ENCODE data around the gene ZFYVE21. TPM values are rescaled to one million over a fixed set of nuclear protein-coding genes. Genes with fewer than 3 reads are reported as not detected.

The ZFYVE21 gene
- polyA plus RNA-seq, 3 donors from 2014 or later, result 11.4 to 29.0 (median 13.6) TPM

DNA sequence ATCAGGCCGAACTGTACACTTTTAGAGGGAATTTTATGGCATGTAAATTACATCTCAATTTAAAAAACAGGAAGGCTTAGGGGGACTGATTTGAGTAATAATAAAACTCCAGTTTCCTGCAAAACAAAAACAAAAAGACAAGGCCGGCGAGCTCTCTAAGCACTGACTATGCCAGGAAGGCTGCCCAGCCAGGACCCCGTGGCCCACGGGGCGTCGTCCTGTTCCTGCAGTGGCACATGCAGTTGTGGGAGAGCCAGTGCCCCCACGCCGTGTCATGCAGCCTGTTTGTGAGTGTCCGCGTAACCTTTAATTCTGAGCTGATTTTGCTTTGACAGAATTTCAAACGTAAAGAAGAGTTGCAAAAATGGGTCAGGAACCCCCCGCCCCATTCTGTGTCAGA lies 10.9 kb upstream of the ZFYVE21 start:
- H3K27ac Mint-ChIP-seq, result no peak overlapping the region
- H3K27me3 Mint-ChIP-seq (ENCODE audit: low read depth in 3 of 3), result peaks cover 3 to 11% (median 5%) of the 10 kb centered on the region in 3 donors
- no peak for DNase-seq
- peaks cover 0 to 1% of the 10 kb centered on the region in 2 donors for H3K4me1 Mint-ChIP-seq
- H3K9me3 Mint-ChIP-seq, result no peaks in the 10 kb centered on the region
- peaks cover 0 to 5% (median 0%) of the 10 kb centered on the region in 3 donors for H3K36me3 Mint-ChIP-seq
- no peak overlapping the region for H3K4me3 Mint-ChIP-seq

DNA sequence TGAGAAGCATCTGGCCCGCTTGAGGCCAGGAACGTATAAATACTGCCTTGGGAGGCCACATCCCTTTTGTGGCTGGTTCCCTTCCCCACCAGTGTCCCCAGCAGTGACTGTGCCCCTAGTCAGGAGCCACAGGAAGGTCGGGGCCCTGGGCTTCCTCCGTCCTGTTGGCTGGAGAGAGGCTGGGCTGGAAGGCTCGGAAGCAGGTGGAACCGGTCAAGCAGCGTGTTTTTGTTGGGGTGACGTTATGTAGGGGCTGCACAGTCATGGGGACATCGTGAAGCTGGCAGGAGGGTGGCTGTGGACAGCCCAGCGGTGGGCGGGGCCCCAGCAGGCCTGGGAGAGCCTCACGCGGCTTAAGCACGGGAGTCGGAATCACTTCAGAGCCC lies 10.5 kb upstream of the ZFYVE21 start:
- Mint-ChIP-seq H3K9me3 (no peaks in the 10 kb centered on the region), H3K4me3 (no peak overlapping the region), H3K27ac (no peak overlapping the region), H3K27me3 (ENCODE audit: low read depth in 3 of 3) (peaks cover 3 to 13% (median 5%) of the 10 kb centered on the region in 3 donors), H3K4me1 (peaks cover 0 to 1% of the 10 kb centered on the region in 2 donors), H3K36me3 (peaks cover 0 to 5% (median 0%) of the 10 kb centered on the region in 3 donors)
- no peak for DNase-seq

DNA sequence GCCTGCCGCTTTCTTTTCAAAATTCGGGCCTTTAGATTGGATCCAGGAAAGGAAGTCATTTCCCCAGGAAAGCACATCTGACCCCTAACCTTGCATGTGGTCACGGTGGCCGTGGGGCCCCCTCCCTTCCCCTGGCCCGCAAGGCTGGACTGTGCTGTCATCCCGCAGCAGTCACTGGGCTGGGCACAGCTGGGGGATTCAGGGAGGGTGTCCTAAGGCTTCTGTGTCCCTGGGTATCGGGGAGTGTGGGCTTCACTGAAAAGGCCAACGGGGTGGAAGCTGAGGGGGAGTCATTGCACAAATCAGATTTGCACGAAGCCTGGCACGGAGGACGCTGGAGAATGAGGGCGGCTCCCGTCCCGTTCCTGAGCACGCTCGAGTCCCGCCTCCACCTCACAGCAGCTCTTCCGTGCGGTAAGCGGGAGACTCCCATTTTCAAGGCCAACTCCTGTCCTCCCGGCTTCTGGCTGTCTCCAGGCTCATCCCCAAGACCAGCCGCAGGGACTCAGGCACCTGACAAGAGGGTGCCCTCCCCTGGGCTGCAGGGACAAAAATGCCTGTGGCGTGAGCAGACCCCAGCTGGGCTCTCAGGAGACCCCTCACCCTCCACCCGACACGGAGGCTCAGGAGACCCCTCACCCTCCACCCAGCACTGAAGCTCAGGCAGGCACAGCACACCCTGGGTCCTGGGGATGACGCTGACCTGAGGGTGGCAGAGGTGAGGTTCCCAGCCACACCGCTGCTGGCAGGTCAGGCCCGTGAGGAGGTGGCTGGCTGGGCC lies 9.9 kb upstream of the ZFYVE21 start:
- DNase-seq, result no peak
- Mint-ChIP-seq H3K4me1 (peaks cover 0 to 1% of the 10 kb centered on the region in 2 donors), H3K27me3 (ENCODE audit: low read depth in 3 of 3) (peaks cover 3 to 16% (median 5%) of the 10 kb centered on the region in 3 donors), H3K4me3 (no peak overlapping the region), H3K27ac (no peak overlapping the region), H3K9me3 (no peaks in the 10 kb centered on the region), H3K36me3 (peaks cover 0 to 5% (median 0%) of the 10 kb centered on the region in 3 donors)

DNA sequence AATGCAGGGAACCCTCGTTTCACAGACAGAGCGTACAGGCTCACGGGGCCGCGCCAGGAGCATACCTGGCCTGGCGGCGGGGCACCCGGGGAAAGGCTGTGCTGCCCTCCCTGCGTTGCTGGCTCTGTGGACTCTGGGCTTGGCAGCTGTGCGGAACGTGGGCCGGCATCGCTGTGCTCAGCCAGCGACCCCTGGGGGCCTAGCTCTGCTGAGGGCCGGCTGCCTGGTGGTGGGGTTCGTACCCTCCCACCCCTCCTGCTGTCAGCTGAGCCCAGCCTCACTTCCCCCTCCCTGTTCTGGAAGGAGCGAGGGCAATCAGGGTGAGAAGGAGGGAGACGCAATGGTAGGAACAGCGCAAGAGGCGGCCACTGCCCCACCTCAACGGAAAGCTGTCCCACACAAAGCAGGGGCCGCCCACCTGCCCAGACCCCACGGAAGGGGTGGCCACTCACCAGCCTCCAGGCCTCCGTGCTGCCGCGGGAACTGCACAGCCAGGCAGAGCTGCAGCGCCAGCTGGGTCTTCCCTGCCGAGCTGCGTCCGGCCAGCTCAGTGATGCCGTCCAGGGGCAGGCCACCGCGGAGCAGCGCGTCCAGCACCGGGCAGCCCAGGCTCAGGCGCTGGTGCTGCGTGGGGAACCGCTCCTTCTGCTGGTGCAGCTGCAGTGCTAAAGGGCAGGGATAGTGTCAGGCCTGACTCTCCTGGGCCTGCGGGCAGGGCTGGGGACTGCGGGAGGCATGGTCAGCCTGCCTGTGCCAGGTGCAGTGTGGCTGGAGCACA lies 8.9 kb upstream of the ZFYVE21 start:
- peaks cover 0 to 5% (median 0%) of the 10 kb centered on the region in 3 donors for H3K36me3 Mint-ChIP-seq
- H3K9me3 Mint-ChIP-seq, result no peaks in the 10 kb centered on the region
- no peak overlapping the region for H3K27ac Mint-ChIP-seq
- DNase-seq, result no peak
- H3K4me3 Mint-ChIP-seq, result no peak overlapping the region
- peaks cover 0 to 1% of the 10 kb centered on the region in 2 donors for H3K4me1 Mint-ChIP-seq
- H3K27me3 Mint-ChIP-seq (ENCODE audit: low read depth in 3 of 3), result peaks cover 1 to 16% (median 5%) of the 10 kb centered on the region in 3 donors

DNA sequence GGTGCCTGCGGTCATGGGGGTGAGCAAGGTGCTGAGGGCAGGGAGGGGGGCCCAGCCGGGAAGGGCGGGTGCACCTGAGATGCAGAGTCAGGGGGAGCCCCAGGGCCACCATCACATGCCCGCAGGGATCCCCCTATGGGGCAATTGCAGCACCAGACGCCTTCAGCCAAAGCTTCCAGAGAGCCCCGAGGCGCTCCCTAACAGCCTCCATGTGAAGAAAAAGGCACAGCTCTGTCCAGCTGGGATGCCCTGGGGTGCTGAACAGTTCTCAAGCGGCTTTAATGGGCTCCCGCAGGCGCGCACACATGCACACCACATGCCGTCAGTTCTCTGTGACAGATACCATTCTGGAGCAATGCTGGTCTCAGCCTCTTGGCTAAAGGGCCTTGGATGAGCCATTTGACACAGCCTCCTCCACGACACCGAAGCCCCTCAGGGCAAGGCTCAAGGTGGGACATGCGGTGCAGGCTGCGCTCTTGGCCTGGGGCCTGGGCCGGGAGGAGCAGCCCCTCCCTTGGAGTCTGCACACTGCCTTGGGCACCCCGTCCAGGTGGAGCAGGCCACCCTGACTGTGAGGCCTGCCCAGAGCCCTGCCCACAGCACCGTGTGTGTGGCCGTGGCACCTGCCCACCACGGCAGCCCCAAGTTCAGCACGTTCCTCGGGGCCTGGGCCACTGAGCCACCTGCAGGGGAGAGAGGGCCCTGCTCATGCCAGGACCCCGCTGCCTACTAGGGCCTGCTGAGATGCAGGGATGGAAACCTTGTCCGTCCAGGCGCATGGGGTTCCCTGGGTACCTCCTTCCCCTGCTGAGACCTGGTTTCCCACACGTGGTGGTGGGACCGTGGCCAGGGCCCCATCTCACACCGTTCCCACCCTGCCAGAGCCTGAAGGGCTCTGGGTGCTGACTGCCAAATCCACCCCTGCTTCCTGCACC lies 8.0 kb upstream of the ZFYVE21 start:
- Mint-ChIP-seq H3K4me3 (no peak overlapping the region), H3K4me1 (peaks cover 0 to 1% of the 10 kb centered on the region in 2 donors), H3K9me3 (no peaks in the 10 kb centered on the region), H3K27me3 (ENCODE audit: low read depth in 3 of 3) (peaks cover 3 to 16% (median 5%) of the 10 kb centered on the region in 3 donors), H3K36me3 (peaks cover 0 to 5% (median 0%) of the 10 kb centered on the region in 3 donors), H3K27ac (no peak overlapping the region)
- no peak for DNase-seq

DNA sequence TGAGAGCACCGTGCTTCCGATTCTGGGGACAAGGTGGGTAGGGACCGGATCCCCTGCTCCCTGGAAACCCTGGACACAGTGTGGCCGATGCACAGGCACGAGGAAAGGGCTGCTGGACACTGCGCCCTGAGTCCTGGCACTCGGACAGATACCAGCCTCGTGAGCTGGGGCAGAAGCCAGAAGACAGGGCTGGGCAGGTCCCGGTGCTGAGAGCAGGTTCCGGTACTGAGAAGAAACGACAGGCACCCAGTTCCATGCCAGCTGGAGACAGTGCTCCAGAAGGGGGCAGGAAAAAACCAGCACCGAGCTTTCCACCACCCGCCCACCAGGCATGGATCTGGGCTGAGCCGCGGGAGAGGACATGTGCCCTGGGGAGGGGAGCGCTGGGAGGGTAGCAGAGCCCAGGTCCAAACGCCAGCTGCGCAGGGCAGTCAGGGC lies 6.8 kb upstream of the ZFYVE21 start:
- Mint-ChIP-seq H3K9me3 (no peaks in the 10 kb centered on the region), H3K27me3 (ENCODE audit: low read depth in 3 of 3) (peaks cover 3 to 13% (median 3%) of the 10 kb centered on the region in 3 donors), H3K27ac (no peak overlapping the region), H3K4me1 (peaks cover under 1 to 6% of the 10 kb centered on the region in 2 donors), H3K4me3 (no peak overlapping the region), H3K36me3 (peaks cover 0 to 2% (median 0%) of the 10 kb centered on the region in 3 donors)
- DNase-seq, result no peak

DNA sequence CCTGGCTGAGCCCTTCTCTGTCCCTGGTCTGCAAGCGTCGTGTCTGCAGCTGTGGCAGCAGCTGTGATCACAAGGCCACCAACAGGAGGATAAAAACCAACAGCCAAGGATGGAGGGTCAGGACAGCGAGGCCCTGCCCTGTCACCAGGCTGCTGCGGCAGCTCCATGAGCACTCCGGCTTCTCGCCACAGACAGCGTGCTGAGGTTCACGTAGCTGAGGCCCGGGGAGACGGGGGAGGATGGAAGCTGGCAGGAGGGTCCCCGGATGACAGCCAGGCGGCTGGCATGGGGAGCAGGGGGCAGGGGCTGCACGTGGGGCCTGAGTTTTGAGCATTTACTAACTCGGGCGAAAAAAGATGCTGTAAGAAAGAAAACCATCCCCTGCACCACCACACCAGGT lies 5.8 kb upstream of the ZFYVE21 start:
- DNase-seq, result no peak
- Mint-ChIP-seq H3K36me3 (no peaks in the 10 kb centered on the region), H3K27ac (no peak overlapping the region), H3K4me1 (peaks cover 7 to 10% of the 10 kb centered on the region in 2 donors), H3K4me3 (no peak overlapping the region), H3K9me3 (no peaks in the 10 kb centered on the region), H3K27me3 (ENCODE audit: low read depth in 3 of 3) (peaks cover 3 to 13% (median 3%) of the 10 kb centered on the region in 3 donors)

DNA sequence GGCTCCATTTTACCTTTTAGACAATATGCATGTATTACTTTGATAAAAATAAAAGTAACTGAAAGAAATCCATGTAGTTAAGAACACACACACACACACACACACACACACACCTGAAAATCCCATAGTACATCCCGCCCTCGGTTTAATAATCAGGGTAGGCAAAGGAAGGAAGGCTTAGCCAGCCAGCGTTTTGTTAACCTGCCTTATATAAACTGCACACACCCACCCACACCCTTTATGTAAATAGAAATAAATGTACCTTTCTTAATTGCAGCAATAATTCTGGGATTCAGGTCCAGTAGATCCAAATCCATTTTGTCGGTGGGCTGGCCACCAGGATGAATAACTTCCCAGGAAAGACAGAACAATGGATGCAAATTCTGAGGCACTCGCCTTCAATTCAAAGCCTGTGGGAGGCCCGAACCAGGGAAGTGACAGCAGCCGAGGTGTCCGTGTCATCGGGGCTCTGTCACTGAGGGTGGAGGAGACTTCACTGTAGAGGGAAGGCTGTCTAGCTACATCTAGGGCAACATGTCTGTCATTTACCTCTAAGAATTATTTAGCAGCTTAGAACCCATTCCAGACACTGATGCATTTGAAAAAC lies 4.7 kb upstream of the ZFYVE21 start:
- peaks cover 4 to 16% (median 6%) of the 10 kb centered on the region in 3 donors for H3K27me3 Mint-ChIP-seq (ENCODE audit: low read depth in 3 of 3)

DNA sequence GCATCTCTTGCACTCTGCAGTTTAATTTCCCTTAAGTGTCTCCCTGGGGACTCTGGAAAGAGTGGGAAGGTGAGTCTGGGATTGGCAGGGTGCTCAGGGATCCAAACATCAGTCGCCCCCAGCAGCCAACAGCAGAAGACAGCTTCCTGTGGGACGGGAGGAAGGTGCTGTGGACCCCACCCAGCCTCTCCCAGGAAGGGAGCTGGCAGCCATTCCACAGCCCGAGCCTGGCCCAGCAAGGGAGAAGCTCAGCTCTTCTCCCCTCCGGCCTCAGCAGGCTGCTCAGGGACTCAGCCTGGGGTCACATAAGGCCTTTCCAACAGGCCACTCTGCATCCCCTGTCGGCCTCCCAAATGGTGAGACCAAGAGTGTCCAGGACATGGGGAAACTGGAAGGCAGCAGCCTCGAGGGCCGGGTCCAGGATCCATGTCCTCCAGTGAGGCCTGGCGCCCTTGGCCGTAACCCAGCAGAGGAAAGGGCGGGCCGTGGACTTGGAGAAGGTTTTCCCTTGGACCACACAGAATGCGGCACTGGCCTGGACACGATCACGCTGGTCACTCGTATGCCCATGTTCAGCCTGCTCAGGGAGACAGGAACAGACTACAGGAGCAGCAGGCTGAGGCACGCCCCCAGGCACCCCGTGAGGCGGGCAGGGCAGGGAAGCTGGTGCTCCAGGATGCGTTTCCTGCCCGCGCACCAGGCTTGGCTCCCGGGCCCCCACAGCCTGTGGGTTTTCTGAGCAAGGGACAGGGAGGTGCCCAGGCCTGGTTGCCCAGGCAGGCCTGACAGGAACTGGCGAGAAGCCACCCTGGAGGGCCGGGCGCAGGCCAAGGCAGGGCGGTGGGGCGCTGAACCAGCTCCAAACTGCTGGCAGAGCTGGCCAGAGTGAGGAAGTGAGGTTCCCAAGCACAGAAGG lies 3.8 kb upstream of the ZFYVE21 start:
- H3K4me1 Mint-ChIP-seq, result peaks cover 13 to 14% of the 10 kb centered on the region in 2 donors
- no peaks in the 10 kb centered on the region for H3K9me3 Mint-ChIP-seq
- no peaks in the 10 kb centered on the region for H3K36me3 Mint-ChIP-seq
- no peak for DNase-seq
- peaks cover 4 to 16% (median 6%) of the 10 kb centered on the region in 3 donors for H3K27me3 Mint-ChIP-seq (ENCODE audit: low read depth in 3 of 3)
- H3K27ac Mint-ChIP-seq, result no peak overlapping the region
- H3K4me3 Mint-ChIP-seq, result no peak overlapping the region

More for the DNA sequence above, 4.7 kb upstream of the ZFYVE21 start:
- H3K4me3 Mint-ChIP-seq, result no peak overlapping the region
- DNase-seq, result no peak
- no peaks in the 10 kb centered on the region for H3K9me3 Mint-ChIP-seq
- no peaks in the 10 kb centered on the region for H3K36me3 Mint-ChIP-seq
- peaks cover 13 to 14% of the 10 kb centered on the region in 2 donors for H3K4me1 Mint-ChIP-seq
- peak overlapping the region in 1 of 6 donors; percentile 28 for H3K27ac Mint-ChIP-seq

DNA sequence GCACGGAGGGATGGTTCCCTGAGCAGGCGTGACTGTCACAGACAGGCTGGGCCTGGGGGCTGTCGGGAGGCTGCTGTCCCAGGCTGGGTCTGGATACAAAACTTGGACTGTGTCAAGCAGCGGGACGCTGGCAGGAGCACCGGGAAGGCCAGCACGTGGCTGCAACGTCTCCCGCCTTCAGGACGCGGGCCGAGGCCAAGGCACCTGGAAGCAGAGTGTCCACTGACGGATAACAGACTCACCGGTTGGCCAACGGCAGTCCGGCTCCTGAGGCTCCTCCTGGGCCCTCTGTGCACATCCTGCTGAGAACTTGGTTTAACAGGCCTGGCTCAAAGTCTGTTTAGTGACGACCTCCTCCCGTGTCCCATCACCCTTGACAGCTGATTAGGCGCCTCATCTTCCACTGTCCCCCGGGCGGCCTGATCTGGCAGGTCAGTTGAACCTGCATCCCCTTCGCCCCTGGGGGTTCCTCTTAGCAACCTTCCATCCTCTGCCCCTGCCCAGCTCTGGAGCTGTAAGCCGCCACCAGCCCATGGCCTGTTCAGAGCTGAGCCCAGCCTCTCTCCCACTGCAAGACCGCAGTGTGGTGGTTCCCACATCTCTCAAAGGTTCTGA lies 2.9 kb upstream of the ZFYVE21 start:
- Mint-ChIP-seq H3K36me3 (no peaks in the 10 kb centered on the region), H3K27ac (peak overlapping the region in 1 of 6 donors; percentile 65), H3K4me3 (peak overlapping the region in 1 of 5 donors; percentile 27), H3K27me3 (ENCODE audit: low read depth in 3 of 3) (peaks cover 4 to 16% (median 9%) of the 10 kb centered on the region in 3 donors), H3K4me1 (peaks cover 22% of the 10 kb centered on the region in 2 donors), H3K9me3 (no peaks in the 10 kb centered on the region)
- no peak for DNase-seq

DNA sequence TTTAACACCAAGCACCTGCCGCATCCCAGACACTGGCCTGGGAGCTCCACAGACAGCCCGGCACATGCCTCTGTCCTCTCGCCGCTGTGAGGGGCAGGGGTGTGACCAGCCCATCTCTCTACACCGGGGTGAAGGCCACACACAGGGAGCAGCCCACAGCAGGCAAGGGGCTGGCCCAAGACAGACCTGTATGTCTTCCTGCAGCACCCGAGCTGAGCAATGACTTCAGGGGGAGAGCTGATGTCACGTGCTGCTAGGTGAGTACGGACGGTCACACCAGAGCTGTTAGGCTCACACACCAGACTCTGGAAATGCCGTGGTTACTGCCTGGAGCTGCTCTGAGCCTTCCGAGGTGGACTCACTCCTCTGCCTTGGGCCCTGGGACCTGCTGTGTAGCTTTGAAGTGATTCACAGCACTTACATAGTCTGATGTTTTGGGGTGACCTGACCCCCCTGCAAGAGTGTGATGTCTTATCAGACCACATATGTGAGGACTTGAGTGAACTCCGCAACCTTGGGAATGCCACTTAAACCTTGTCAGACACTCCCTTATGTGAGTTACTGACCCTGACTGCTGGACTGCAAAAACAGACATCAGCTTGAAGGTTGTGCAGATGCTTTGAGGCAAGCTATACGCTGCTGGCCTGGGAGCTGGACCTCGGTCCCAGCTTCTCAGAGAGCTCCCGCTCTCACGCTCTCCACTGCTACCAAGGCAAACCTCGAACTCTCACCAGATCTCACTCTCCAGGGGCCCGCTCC lies 2.1 kb upstream of the ZFYVE21 start:
- Mint-ChIP-seq H3K36me3 (no peaks in the 10 kb centered on the region), H3K4me3 (peak overlapping the region; percentile 49 to 96 (median 74)), H3K4me1 (peaks cover 22 to 26% of the 10 kb centered on the region in 2 donors), H3K27ac (no peak overlapping the region), H3K27me3 (ENCODE audit: low read depth in 3 of 3) (peaks cover 4 to 16% (median 6%) of the 10 kb centered on the region in 3 donors), H3K9me3 (no peaks in the 10 kb centered on the region)
- no peak for DNase-seq

Data from immature natural killer cell (primary cell).